Stimulated activated naive B cell treated with anti-CD40 and anti-IgM and Interleukin-4, amounts not matched to agents 10 μg/mL and 1 μg/mL and 100 μg/mL, for 72 hours (primary cell): Measurements from ENCODE around the gene ATP9B.
"Not testable (repeated sequence)": the region's sequence is repeated elsewhere in the genome, so short reads cannot be mapped to it uniquely, and the experiment has no call there.

Source experiments
- ATAC-seq, 2 donors: fragments of 150-1000 bp; cut with Tn5 transposase; replicated peaks; 2 replicates each; pipeline ENCODE4 v1.10.0; 2021; ENCODE audit warnings: moderate library complexity in 1 of 2
- DNase-seq: peaks from one replicate; pipeline ENCODE4 v3.0.0; 2021
- H3K27ac Mint-ChIP-seq: one replicate; pipeline ENCODE4 v1.8.0; 2022; ENCODE audit warnings: mild to moderate bottlenecking, mixed read lengths
- H3K27me3 Mint-ChIP-seq, 2 donors: one replicate each; pipeline ENCODE4 v1.8.0; 2022; ENCODE audit warnings: mixed read lengths in 2 of 2
- H3K36me3 Mint-ChIP-seq, 2 donors: one replicate each; pipeline ENCODE4 v1.8.0; 2022; ENCODE audit warnings: mixed read lengths in 2 of 2, mild to moderate bottlenecking in 1 of 2
- H3K4me1 Mint-ChIP-seq, 2 donors: one replicate each; pipeline ENCODE4 v1.8.0; 2022; ENCODE audit warnings: mixed read lengths in 2 of 2, mild to moderate bottlenecking in 1 of 2
- H3K4me3 Mint-ChIP-seq, 2 donors: one replicate each; pipeline ENCODE4 v1.8.0; 2022; ENCODE audit warnings: mild to moderate bottlenecking in 2 of 2, mixed read lengths in 2 of 2, moderate library complexity in 1 of 2
- H3K9me3 Mint-ChIP-seq, 2 donors: one replicate each; pipeline ENCODE4 v1.8.0; 2022; ENCODE audit warnings: mixed read lengths in 2 of 2, mild to moderate bottlenecking in 1 of 2

ATP9B gene

DNA sequence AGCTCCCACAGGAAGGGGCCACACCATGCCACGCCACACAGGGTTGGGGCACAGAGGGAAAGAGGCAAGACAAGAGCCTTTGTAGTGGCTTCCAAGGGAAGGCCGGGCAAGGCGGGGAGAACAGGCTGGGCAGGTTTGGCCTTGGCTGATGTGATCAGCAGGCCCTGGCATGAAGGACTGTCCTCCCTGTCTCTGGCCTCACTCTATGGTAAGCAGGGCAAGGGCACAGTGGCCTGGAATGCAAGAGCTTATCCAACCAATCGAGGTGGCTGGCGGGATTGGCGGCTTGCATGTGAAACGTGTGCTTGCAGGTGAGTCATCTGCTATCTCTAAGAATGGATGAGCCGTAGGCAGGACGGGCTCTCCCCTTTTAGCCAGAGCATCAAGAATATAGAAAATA, 6.4 kb upstream of the ATP9B start:
- no peak overlapping the region for H3K4me3 Mint-ChIP-seq
- peaks cover 6 to 12% of the 10 kb centered on the region in 2 donors for H3K4me1 Mint-ChIP-seq
- no peak overlapping the region for H3K27ac Mint-ChIP-seq
- ATAC-seq (peak; percentile 6 to 17), DNase-seq (no peak)
- peaks cover 24 to 25% of the 10 kb centered on the region in 2 donors for H3K9me3 Mint-ChIP-seq
- H3K27me3 Mint-ChIP-seq, result peaks cover 21 to 32% of the 10 kb centered on the region in 2 donors
- peaks cover 22 to 24% of the 10 kb centered on the region in 2 donors for H3K36me3 Mint-ChIP-seq

DNA sequence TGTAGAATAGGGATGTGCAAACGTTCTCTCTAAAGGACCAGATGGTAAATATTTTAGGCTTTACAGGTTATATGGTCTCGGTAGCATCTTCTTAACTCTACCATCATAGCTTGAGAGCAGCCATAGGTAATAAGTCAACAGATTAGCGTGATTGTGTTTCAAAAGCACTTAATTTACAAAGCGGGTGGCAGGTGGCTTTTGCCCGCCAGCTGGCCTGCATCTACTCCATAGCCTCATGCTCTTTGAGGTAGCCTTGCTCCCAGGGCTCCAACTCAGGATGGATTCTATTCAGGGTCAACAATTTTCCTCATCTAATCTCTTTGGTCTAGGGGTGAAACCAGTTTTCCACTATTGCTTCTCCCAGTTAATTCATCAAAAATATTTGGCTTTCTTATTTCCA, 5.0 kb upstream of the ATP9B start:
- ATAC-seq, result no peak
- Mint-ChIP-seq H3K4me3 (no peak overlapping the region), H3K36me3 (peaks cover 22 to 24% of the 10 kb centered on the region in 2 donors), H3K27ac (no peak overlapping the region), H3K27me3 (peaks cover 21 to 29% of the 10 kb centered on the region in 2 donors), H3K4me1 (peaks cover 0 to 8% of the 10 kb centered on the region in 2 donors), H3K9me3 (peaks cover 24 to 25% of the 10 kb centered on the region in 2 donors)
- no peak for DNase-seq

- ATAC-seq (no peak), DNase-seq (no peak)
- peaks cover 24 to 25% of the 10 kb centered on the region in 2 donors for H3K9me3 Mint-ChIP-seq
- H3K27me3 Mint-ChIP-seq, result peaks cover 18 to 19% of the 10 kb centered on the region in 2 donors
- H3K4me3 Mint-ChIP-seq, result no peak overlapping the region
- peaks cover 5 to 8% of the 10 kb centered on the region in 2 donors for H3K4me1 Mint-ChIP-seq
- H3K27ac Mint-ChIP-seq, result no peak overlapping the region
- H3K36me3 Mint-ChIP-seq, result peaks cover 22 to 24% of the 10 kb centered on the region in 2 donors
Observed at GRCh38 chr18:79065802-79066201, 3.4 kb upstream of the ATP9B start.

DNA sequence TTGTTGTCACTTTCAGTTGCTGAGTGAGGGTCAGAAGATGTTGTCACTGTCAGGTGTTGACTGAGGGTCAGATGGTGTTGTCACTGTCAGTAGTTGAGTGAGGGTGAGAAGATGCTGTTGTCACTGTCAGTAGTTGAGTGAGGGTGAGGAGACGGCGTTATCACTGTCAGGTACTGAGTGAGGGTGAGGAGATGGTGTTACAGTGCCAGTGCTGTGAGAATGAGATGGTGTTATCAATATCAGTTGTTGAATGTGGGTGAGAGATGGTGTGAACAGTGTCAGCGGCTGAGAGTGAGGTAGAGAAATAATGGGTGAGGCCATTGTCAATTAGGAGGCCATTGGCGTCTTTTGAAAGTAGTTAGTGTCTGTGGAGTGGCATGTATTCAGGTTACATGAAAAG, 1.6 kb upstream of the ATP9B start:
- Mint-ChIP-seq H3K27me3 (peaks cover 18% of the 10 kb centered on the region in 2 donors), H3K36me3 (peaks cover 24% of the 10 kb centered on the region in 2 donors), H3K4me3 (peak overlapping the region; percentile 3 to 10), H3K4me1 (peaks cover 9 to 15% of the 10 kb centered on the region in 2 donors), H3K27ac (peak overlapping the region; percentile 72), H3K9me3 (peaks cover 24 to 25% of the 10 kb centered on the region in 2 donors)
- DNase-seq (no peak), ATAC-seq (no peak)

DNA sequence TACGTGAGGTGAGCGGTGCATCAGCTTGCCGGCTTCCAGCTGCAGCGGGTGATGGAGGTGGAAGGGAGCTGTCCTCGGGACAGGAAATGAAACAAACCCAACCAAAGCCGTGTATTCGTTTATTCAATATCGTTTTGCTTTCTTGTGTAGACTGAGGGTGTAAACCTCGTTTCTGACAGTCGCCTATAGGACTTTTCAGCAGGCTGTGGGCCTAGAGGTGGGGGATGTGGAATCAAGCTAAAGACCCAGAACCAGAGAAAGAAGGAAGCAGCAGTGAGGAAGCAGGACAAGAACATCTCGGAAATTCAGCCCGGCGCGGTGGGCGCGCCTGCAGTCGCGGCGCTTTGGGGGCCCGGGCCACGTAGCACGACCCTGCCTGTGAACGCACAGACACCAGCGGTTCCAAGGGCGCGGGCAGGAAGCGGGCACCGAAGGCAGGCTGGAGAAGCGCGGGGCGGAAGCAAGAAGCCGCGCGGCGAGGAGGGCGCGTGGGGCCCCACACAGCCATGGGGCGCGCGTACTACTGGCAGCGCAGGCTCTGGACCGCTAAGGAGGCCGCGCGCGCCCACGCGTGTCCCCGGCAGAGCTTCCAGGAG, 755 bp upstream of the ATP9B start:
- ATAC-seq (peak in 1 of 2 donors; percentile 49), DNase-seq (peak; percentile 14)
- Mint-ChIP-seq H3K9me3 (peaks cover 24 to 25% of the 10 kb centered on the region in 2 donors), H3K27ac (peak overlapping the region; percentile 97), H3K4me1 (peaks cover 15 to 19% of the 10 kb centered on the region in 2 donors), H3K36me3 (peaks cover 32% of the 10 kb centered on the region in 2 donors), H3K4me3 (peak overlapping the region; percentile 86 to 87), H3K27me3 (peaks cover 18% of the 10 kb centered on the region in 2 donors)

DNA sequence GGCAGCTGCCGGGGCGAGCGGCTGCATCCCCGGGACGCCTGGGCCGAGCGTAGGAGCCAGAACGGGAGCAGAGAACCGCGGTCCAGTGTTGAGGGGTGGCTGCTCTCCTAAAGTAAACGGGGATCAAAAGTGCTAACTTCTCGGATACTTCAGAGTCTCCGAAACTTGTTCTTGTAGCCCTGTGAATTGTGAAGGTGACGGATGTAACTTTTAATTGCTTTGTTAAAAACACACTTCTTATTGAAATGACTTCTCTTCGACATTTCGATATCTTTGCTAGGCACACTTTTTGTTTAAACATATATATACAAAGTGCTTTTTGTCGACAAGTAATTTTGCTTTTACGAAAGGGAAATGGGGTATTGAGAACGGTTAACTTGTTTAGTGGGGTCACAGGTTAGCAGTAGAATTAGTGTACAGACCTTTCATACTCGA, 540 bp downstream of the ATP9B start:
- Mint-ChIP-seq H3K4me3 (peak overlapping the region; percentile 74 to 86), H3K4me1 (peaks cover 24 to 26% of the 10 kb centered on the region in 2 donors), H3K36me3 (peaks cover 38 to 39% of the 10 kb centered on the region in 2 donors), H3K27ac (peak overlapping the region; percentile 56), H3K9me3 (peaks cover 23 to 25% of the 10 kb centered on the region in 2 donors), H3K27me3 (peaks cover 18% of the 10 kb centered on the region in 2 donors)
- ATAC-seq (peak in 1 of 2 donors; percentile 20), DNase-seq (no peak)

DNA sequence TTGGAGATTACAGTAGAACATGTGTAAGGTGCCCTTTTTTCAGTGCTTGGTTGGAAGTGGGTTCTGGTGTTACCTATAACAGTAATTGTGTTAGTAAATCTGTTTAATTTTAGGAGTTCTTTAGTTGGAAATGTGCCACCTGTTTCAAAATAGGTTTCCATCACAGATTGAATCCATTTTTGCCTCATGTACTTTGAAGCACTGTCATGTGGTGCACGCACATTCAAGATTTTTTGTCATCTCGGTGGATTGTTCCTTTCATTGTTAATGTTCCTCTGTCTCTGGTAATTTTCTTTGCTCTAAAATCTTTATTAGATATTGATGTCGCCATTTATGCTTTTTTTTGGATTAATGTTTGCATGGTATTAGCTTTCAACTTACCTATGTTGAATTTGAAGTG, 1.3 kb downstream of the ATP9B start:
- H3K4me1 Mint-ChIP-seq, result peaks cover 26 to 33% of the 10 kb centered on the region in 2 donors
- no peak for DNase-seq

GRCh38 chr18:79071037-79071436, 1.8 kb downstream of the ATP9B start:
- ATAC-seq (no peak), DNase-seq (no peak)
- Mint-ChIP-seq H3K27ac (peak overlapping the region; percentile 16), H3K36me3 (peaks cover 34 to 37% of the 10 kb centered on the region in 2 donors), H3K4me3 (peak overlapping the region; percentile 52 to 86), H3K4me1 (peaks cover 29 to 37% of the 10 kb centered on the region in 2 donors), H3K27me3 (peaks cover 11 to 12% of the 10 kb centered on the region in 2 donors), H3K9me3 (peaks cover 17 to 18% of the 10 kb centered on the region in 2 donors)

More for the DNA sequence above, 1.3 kb downstream of the ATP9B start:
- Mint-ChIP-seq H3K4me3 (peak overlapping the region; percentile 74 to 86), H3K9me3 (peaks cover 22 to 23% of the 10 kb centered on the region in 2 donors), H3K27ac (no peak overlapping the region), H3K27me3 (peaks cover 16 to 17% of the 10 kb centered on the region in 2 donors), H3K36me3 (peaks cover 37 to 40% of the 10 kb centered on the region in 2 donors)
- no peak for ATAC-seq

DNA sequence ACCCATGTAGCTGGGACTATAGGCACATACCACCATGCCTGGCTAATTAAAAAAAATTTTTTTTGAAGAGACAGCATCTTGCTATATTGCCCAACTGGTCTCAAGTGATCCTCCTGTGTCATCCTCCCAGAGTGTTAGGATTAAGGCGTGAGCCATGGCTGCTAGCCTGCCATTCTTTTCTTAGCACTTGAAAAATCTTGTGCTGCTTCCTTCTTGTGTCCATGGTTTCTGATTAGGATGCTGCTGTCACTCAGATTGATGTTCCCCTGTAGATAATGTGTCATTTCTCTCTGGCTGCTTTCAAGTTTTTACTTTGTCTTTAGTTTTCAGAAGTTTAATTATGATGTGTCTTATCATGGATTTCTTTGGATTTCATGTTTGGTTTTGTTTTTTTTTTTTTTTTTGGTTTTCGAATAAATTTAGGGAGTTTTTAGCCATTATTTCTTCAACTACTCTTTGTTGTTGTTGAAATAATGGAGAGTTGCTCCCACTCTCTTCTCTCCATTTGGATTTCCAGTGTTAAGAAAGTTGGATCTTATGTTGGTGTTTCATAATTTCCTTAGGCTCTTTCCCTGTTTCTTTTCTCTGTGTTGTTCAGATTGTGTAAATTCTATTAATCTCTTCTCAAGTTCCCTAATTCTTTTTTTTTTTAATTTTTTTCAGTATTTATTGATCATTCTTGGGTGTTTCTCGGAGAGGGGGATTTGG, 2.5 kb downstream of the ATP9B start:
- no peak for DNase-seq
- Mint-ChIP-seq H3K27ac (no peak overlapping the region), H3K4me1 (peaks cover 33 to 42% of the 10 kb centered on the region in 2 donors), H3K4me3 (no peak overlapping the region), H3K9me3 (peaks cover 10 to 12% of the 10 kb centered on the region in 2 donors), H3K27me3 (peaks cover 4 to 5% of the 10 kb centered on the region in 2 donors), H3K36me3 (peaks cover 28 to 31% of the 10 kb centered on the region in 2 donors)
- no peak for ATAC-seq

DNA sequence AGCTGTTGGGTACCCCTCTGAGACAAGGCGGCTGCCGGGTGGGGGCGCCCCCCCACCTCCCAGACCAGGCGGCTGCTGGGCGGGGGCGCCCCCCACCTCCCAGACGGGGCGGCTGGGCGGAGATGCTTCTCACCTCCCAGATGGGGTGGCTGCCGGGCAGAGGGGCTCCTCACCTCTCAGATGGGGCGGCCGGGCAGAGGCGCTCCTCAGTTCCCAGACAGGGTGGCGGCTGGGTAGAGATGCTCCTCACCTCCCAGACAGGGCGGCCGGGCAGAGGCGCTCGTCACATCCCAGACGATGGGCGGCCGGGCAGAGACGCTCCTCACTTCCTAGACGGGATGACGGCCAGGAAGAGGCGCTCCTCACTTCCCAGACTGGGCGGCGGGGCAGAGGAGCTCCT, 3.5 kb downstream of the ATP9B start:
- ATAC-seq, H3K9me3 Mint-ChIP-seq, H3K27ac Mint-ChIP-seq, DNase-seq, H3K27me3 Mint-ChIP-seq, H3K4me3 Mint-ChIP-seq: not testable (repeated sequence)
- Mint-ChIP-seq H3K4me1 (peaks cover 33 to 52% of the 10 kb centered on the region in 2 donors), H3K36me3 (peaks cover 18 to 21% of the 10 kb centered on the region in 2 donors)

- no peak for ATAC-seq
- Mint-ChIP-seq H3K9me3 (peaks cover 12 to 14% of the 10 kb centered on the region in 2 donors), H3K27ac (no peak overlapping the region), H3K36me3 (peaks cover 52 to 58% of the 10 kb centered on the region in 2 donors), H3K27me3 (no peaks in the 10 kb centered on the region), H3K4me1 (peaks cover 36 to 61% of the 10 kb centered on the region in 2 donors), H3K4me3 (no peak overlapping the region)
- no peak for DNase-seq
Observed at GRCh38 chr18:79077181-79077580, 8.0 kb downstream of the ATP9B start.

GRCh38 chr18:79078791-79079190, 9.6 kb downstream of the ATP9B start:
- not testable (repeated sequence) for H3K27me3 Mint-ChIP-seq, H3K4me3 Mint-ChIP-seq, DNase-seq, ATAC-seq, H3K27ac Mint-ChIP-seq
- H3K4me1 Mint-ChIP-seq, result peaks cover 32 to 54% of the 10 kb centered on the region in 2 donors
- peaks cover 53 to 57% of the 10 kb centered on the region in 2 donors for H3K36me3 Mint-ChIP-seq
- peaks cover 12 to 14% of the 10 kb centered on the region in 2 donors for H3K9me3 Mint-ChIP-seq

DNA sequence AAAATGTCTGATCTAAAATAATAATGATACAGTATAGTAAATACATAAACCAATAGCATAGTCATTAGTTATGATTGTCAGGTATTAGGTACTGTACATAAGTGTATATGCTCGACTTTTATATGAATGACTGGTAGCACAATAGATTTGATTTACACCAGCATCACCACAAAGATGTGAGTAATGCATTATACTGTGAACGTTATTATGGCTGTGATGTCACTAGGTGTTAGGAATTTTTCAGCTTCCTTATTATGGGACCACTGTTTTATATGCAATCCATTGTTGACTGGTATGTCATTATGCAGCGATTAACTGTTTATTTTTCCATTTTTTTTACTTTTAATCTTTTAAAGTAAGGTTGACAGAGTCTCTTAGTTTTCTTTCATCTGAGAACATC, 23.7 kb downstream of the ATP9B start:
- no peak overlapping the region for H3K4me3 Mint-ChIP-seq
- H3K27me3 Mint-ChIP-seq, result no peaks in the 10 kb centered on the region
- H3K4me1 Mint-ChIP-seq, result peaks cover 17 to 28% of the 10 kb centered on the region in 2 donors
- DNase-seq, result no peak
- H3K36me3 Mint-ChIP-seq, result peaks cover 18 to 35% of the 10 kb centered on the region in 2 donors
- peaks cover 8 to 15% of the 10 kb centered on the region in 2 donors for H3K9me3 Mint-ChIP-seq
- H3K27ac Mint-ChIP-seq, result no peak overlapping the region
- no peak for ATAC-seq

DNA sequence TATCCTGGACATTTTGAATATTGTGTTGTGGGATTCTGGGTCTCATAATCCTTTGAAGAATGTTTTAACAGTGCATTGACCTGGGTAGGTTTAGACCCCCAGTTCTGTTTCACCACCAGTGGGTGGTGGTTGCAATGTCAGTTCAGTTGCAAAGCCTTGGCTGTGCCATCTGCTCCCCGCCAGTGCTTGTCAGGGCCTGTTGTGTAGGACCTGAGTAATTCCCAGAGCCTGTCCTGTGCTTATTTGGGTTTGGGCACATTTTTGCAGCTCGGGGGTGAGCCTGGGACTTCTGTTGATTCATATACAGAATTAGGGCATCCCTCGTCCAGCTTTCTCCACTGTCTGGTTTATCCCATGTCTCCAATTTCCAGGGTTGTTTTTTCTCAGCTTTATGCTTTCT, 24.8 kb downstream of the ATP9B start:
- H3K27me3 Mint-ChIP-seq, result no peaks in the 10 kb centered on the region
- no peak for ATAC-seq
- H3K27ac Mint-ChIP-seq, result no peak overlapping the region
- H3K36me3 Mint-ChIP-seq, result peaks cover 24 to 35% of the 10 kb centered on the region in 2 donors
- no peak overlapping the region for H3K4me3 Mint-ChIP-seq
- H3K4me1 Mint-ChIP-seq, result peaks cover 17 to 28% of the 10 kb centered on the region in 2 donors
- H3K9me3 Mint-ChIP-seq, result peaks cover 12 to 15% of the 10 kb centered on the region in 2 donors
- no peak for DNase-seq
